Measurements from ENCODE around the gene PRKAA1. TPM values are rescaled to one million over a fixed set of nuclear protein-coding genes. Genes with fewer than 3 reads are reported as not detected.

The PRKAA1 gene
- 10 to 100 TPM; 66.2 to 86.1 (median 77.9) TPM for total RNA-seq

GRCh38 chr5:40798012-40798800 lies at the start of gene PRKAA1:
Gene PRKAA1, minus strand, starts transcription at chr5:40798374. Its CDS starts 185 bp downstream, at chr5:40798189.
- peak within 1 kb of the TSS; percentile 89 to 100 (median 98) for H3K4me3 ChIP-seq
- DNase-seq (ENCODE audit: low spot score in 2 of 2) = peak; percentile 77 to 82
- H3K27me3 ChIP-seq = no peaks in the 10 kb centered on the region
- WGBS, 2 donors = 0 to 1% methylated on average over 24 to 43 of the region's 70 CpGs
- peaks cover 0 to 41% (median 15%) of the 10 kb centered on the region in 4 donors for H3K4me1 ChIP-seq
- no peaks in the 10 kb centered on the region for H3K9me3 ChIP-seq
- H3K36me3 ChIP-seq = no peaks in the 10 kb centered on the region
- TF ChIP-seq, protein P1, sequence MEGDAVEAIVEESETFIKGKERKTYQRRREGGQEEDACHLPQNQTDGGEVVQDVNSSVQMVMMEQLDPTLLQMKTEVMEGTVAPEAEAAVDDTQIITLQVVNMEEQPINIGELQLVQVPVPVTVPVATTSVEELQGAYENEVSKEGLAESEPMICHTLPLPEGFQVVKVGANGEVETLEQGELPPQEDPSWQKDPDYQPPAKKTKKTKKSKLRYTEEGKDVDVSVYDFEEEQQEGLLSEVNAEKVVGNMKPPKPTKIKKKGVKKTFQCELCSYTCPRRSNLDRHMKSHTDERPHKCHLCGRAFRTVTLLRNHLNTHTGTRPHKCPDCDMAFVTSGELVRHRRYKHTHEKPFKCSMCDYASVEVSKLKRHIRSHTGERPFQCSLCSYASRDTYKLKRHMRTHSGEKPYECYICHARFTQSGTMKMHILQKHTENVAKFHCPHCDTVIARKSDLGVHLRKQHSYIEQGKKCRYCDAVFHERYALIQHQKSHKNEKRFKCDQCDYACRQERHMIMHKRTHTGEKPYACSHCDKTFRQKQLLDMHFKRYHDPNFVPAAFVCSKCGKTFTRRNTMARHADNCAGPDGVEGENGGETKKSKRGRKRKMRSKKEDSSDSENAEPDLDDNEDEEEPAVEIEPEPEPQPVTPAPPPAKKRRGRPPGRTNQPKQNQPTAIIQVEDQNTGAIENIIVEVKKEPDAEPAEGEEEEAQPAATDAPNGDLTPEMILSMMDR (IDR thresholded peaks at IDR 0.05) = peak; percentile 74 to 89 (median 81)
- TF ChIP-seq POLR2A (IDR thresholded peaks at IDR 0.05) (peak; percentile 51 to 73), EP300 (IDR thresholded peaks at IDR 0.05) (peak in 1 of 2 donors; percentile 86)
- H3K27ac ChIP-seq = peak within 1 kb of the TSS; percentile 90 to 99 (median 94)

GRCh38 chr5:40847525-40847924 lies 49.4 kb upstream of the PRKAA1 start:
- Histone ChIP-seq H3K27ac (no peak overlapping the region), H3K4me3 (no peak overlapping the region), H3K4me1 (peaks cover 0 to 21% (median 3%) of the 10 kb centered on the region in 4 donors), H3K36me3 (peaks cover 0 to 32% (median 0%) of the 10 kb centered on the region in 3 donors), H3K9me3 (no peaks in the 10 kb centered on the region), H3K27me3 (no peaks in the 10 kb centered on the region)
- no peak for TF ChIP-seq POLR2A (IDR thresholded peaks at IDR 0.05)
- TF ChIP-seq, protein P1 (IDR thresholded peaks at IDR 0.05) = no peak
- TF ChIP-seq EP300 (IDR thresholded peaks at IDR 0.05) = no peak
- 83 to 100% methylated on average over 1 of the region's 1 CpG for WGBS, 2 donors
- no peak for DNase-seq (ENCODE audit: low spot score in 2 of 2)

GRCh38 chr5:40846371-40846770 lies 48.2 kb upstream of the PRKAA1 start:
- Histone ChIP-seq H3K27me3 (no peaks in the 10 kb centered on the region), H3K4me3 (no peak overlapping the region), H3K4me1 (peaks cover 0 to 28% (median 4%) of the 10 kb centered on the region in 4 donors), H3K36me3 (peaks cover 0 to 20% (median 0%) of the 10 kb centered on the region in 3 donors), H3K27ac (no peak overlapping the region), H3K9me3 (no peaks in the 10 kb centered on the region)
- DNase-seq (ENCODE audit: low spot score in 2 of 2) = no peak
- 83 to 87% methylated on average over 2 of the region's 2 CpGs for WGBS, 2 donors
- no peak for TF ChIP-seq POLR2A (IDR thresholded peaks at IDR 0.05)
- TF ChIP-seq EP300 (IDR thresholded peaks at IDR 0.05) = no peak
- TF ChIP-seq, protein P1 (IDR thresholded peaks at IDR 0.05) = no peak

DNA sequence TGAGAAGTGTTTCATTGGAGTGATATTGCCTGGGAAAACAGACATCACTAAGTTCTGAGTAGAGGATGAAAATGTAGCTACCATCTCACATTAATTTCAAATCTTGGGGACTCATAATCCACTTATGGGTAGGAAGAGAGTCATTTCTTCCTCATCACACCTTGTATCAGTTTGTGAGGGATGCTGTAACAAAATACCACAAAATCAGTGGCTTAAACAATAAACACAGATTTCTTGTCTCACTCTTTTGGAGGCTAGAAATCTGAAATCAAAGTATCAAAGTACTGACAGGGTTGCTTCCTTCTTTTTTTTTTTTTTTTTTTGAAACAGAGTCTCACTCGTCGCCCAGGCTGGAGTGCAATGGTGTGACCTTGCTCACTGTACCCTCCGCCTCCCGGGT lies 46.4 kb upstream of the PRKAA1 start:
- no peaks in the 10 kb centered on the region for H3K27me3 ChIP-seq
- H3K27ac ChIP-seq = no peak overlapping the region
- H3K4me3 ChIP-seq = no peak overlapping the region
- TF ChIP-seq, protein P1 (IDR thresholded peaks at IDR 0.05) = no peak
- TF ChIP-seq POLR2A (IDR thresholded peaks at IDR 0.05) = no peak
- no peak for TF ChIP-seq EP300 (IDR thresholded peaks at IDR 0.05)
- H3K9me3 ChIP-seq = no peaks in the 10 kb centered on the region
- 87 to 91% methylated on average over 4 of the region's 4 CpGs for WGBS, 2 donors
- peaks cover 0 to 28% (median 4%) of the 10 kb centered on the region in 4 donors for H3K4me1 ChIP-seq
- no peak for DNase-seq (ENCODE audit: low spot score in 2 of 2)
- H3K36me3 ChIP-seq = peaks cover 0 to 20% (median 0%) of the 10 kb centered on the region in 3 donors

GRCh38 chr5:40842351-40842750 lies 44.2 kb upstream of the PRKAA1 start:
- WGBS, 2 donors = 52 to 65% methylated on average over 2 of the region's 2 CpGs
- peaks cover 0 to 28% (median 4%) of the 10 kb centered on the region in 4 donors for H3K4me1 ChIP-seq
- no peak for DNase-seq (ENCODE audit: low spot score in 2 of 2)
- peak overlapping the region in 3 of 4 donors; percentile 24 to 50 (median 35) for H3K4me3 ChIP-seq
- no peaks in the 10 kb centered on the region for H3K27me3 ChIP-seq
- TF ChIP-seq POLR2A (IDR thresholded peaks at IDR 0.05) = no peak
- TF ChIP-seq, protein P1 (IDR thresholded peaks at IDR 0.05) = no peak
- no peak for TF ChIP-seq EP300 (IDR thresholded peaks at IDR 0.05)
- peaks cover 0 to 20% (median 0%) of the 10 kb centered on the region in 3 donors for H3K36me3 ChIP-seq
- peak overlapping the region in 2 of 4 donors; percentile 71 to 79 for H3K27ac ChIP-seq
- no peaks in the 10 kb centered on the region for H3K9me3 ChIP-seq

All from tibial nerve (tissue), 4 donors.